ENCODE data around the gene TUBA4B.
A peak's percentile ranks its signal among the peaks of the same experiment; 100 is the strongest.

The TUBA4B gene

DNA sequence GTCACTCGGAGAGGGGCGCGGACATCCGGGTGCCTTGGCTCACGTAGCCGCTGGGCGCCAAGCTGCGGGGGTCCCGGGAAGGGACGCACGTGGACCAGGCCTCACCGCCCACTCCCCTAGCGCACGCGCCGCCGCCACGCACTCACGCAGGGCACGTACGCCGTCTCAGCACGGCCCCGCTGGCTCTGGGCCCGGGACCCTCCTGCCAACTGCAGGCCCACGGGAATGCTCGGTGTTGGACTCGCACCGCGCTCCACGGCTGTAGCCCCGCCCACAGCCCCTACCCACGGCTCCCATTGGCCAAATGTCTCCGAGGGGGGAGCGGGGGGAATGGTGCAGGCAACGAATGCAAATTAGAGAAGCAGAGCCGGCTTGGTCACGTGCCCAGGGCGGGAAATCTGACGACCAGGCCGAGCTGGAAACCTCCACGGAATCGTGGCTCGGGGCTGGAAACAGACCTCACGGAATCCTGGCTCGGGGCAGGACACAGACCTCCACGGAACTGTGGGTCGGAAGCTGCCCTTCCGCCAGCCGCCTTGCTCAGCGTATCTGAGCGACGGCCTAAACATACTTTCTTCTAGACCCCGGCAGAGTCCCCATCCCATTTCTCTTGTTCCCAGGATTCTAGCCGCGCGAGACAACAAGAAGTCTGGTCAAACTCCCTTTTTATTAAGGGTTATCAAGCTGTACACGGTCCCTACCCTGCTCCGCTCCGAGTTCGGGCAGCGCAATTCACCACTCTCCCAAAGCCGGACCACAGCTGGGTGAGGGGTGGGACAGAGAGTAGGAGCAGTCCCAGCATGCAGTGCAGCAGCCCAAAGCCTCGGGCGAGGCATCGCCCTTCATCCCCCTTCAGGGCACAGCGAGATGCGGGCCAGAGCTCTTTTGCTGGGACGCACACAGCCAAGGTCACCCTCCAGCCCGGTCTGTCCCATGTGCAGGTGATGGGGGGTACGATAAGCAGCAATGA, 34.0 kb upstream of the TUBA4B start, which contains the start of gene ABCB6:
TSS of gene ABCB6 (minus strand) at position 227 of the 970 bp plus-strand sequence. CDS start 285 bp downstream, outside the sequence.
- peak; percentile 56 for DNase-seq

- no peak for DNase-seq
Observed at GRCh38 chr2:219219784-219220532, 33.1 kb upstream of the TUBA4B start.

- no peak for DNase-seq
Observed at GRCh38 chr2:219220652-219221402, 32.2 kb upstream of the TUBA4B start.

- DNase-seq: no peak
Observed at GRCh38 chr2:219221957-219222518, 31.0 kb upstream of the TUBA4B start.

- no peak for DNase-seq
Observed at GRCh38 chr2:219223831-219224610, 29.0 kb upstream of the TUBA4B start.

- DNase-seq: no peak
Observed at GRCh38 chr2:219225350-219225749, 27.7 kb upstream of the TUBA4B start.

DNA sequence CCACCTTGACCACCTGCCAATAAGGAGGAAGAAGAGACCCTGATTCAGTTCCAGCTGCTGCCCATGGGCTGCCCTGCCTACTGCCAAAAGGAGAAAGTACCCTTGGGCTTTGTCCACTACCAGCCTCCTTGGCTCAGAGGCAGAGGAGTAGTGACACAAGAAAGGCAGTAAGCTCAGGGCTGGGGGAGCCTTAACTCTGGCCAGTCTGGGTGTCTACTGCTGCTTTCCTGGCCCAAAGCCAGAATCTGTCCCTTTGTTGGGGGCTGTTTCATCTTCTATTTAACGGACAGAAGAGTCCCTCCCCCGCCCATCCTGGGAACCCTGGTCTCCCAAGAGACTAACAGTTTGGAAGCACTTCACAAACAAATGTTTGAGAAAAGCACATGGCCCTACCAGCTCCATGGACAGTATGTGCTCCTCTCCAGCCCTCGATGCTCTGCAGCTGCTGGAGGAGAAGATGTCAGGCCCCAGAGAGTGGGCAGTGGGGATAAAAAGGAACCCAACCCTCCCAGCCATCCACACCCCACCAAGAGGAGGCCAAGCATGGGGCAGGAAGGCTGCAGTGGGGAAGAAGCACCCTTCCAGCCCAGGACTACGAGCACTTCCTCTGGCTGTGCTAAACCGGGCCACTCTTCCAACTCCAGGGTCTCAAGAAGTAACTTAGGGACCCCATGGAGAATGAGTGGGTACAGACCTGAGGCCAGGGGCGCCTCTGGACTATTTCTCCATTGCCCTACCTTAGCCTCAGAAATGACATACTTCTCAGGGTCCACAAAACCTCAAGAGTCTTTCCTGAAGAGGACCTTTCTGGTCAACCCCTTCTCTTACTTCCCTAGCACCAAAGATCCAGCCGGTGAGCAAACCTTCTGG, 24.8 kb upstream of the TUBA4B start:
- no peak for DNase-seq

DNA sequence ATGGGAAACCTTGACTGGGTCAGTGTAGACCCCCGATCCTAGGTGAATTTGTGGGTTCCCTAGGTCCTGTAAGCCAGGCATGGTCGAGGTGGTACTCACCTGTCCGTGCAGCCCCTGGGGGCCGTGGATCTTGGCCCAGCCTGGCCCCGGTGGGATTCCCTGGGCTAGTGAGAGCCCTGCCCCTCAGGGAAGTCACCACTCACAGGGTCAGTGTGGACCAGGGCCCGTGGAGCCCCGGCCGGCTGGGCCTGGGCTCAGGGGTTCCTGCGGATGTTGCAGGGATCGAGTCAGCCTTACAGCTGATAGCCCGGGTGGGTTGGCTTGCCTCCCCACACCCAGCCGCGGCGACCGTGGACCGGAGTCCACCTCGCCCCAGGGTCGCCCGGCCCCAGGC, 24.1 kb upstream of the TUBA4B start:
- DNase-seq: no peak

- peak; percentile 94 for DNase-seq
Observed at GRCh38 chr2:219229305-219230058, 23.6 kb upstream of the TUBA4B start, which contains the start of the genes ANKZF1 and ATG9A. TSS of gene ANKZF1 (plus strand) at chr2:219229806. CDS start at chr2:219230258, 452 bp downstream. TSS of gene ATG9A (minus strand) at chr2:219229636. CDS start at chr2:219228024, 1,612 bp downstream.

DNA sequence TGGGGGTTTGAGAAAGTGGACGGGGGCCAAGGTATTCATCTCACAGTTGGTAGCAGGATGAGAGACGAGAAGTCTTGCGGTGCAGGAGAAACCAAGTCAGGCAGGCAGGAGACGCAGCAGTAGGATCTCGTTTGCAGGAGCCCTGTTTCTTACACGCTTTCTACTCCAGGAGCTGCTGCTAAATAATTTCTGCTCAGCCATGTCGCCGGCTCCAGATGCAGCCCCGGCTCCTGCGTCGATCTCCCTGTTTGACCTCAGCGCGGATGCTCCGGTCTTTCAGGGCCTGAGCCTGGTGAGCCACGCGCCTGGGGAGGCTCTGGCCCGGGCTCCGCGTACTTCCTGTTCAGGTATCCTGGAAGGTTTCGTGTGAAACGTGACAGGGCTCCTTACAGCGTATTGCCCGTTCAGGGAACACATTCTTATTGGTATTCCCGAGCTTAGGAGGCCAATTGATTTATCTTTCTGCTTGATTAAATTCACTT, 22.9 kb upstream of the TUBA4B start:
- no peak for DNase-seq

- no peak for DNase-seq
Observed at GRCh38 chr2:219234331-219234730, 18.7 kb upstream of the TUBA4B start.

DNA sequence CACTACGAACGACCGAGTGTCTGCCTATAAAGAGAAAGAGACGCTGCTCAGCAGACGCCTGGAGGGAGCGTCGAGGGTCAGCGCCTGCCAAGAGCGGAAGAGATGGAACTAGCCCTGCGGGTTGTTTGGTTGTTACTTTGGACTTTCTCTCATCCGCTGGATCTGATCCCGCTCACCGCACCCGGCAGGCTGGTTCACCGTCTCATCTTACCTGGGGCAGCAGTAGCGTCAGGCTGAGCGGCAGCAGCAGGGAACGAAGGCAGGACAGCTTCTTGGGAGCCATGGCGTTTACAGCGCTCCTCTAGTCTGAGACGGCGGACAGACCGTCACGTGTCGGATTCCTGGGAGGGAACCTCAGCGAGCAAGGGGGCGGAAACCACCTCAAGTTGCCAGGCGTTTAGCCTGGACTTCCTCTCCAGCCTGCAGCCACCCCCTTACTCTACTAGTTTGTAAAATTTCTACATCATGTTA, 9.7 kb upstream of the TUBA4B start:
- no peak for DNase-seq

- no peak for DNase-seq
Observed at GRCh38 chr2:219244789-219245147, 8.3 kb upstream of the TUBA4B start.

DNA sequence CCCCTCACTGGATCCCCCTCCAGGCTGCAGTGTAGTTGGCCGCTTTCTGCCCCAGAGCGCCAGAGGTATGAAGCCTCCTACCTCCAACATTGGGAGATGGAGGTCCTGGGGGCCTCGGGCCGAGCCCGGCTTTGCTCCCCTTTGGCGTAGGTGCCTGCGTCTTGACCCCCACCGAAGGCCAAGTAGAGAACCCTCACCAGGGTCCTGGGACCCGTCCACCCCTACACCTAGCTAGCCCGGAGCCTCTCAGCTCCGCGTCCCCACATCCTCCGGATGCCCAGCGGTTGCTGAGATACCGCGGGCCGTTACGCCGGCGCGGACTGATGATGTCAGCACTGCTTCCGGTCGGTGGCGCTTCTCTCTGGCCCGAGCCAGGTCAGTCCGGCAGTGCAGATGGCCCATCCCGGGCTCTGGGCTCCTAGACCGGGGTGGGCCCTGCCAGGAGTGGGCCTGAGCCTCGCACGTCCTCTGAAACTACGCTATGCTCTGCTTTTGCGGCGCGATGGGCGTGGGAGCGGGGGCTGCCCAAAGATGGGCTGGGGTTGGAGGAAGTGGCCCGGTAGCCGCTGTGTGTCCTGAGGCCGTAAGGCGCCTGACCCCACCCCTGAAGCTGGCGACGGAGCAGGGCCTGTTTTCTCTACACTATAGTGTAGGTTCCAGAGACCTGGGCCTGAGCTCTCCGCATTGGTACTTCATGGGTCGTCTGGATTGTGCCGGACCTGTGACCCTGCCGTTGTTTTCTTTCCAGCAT, 7.7 kb upstream of the TUBA4B start, which contains the start of the genes GLB1L and STK16:
TSS of gene GLB1L (minus strand) at position 297 of the 751 bp plus-strand sequence. CDS start 1,871 bp downstream, outside the sequence.
TSS of gene STK16 (plus strand) at position 332 of the 751 bp plus-strand sequence. CDS start 521 bp downstream, outside the sequence.
- peak; percentile 14 for DNase-seq

DNA sequence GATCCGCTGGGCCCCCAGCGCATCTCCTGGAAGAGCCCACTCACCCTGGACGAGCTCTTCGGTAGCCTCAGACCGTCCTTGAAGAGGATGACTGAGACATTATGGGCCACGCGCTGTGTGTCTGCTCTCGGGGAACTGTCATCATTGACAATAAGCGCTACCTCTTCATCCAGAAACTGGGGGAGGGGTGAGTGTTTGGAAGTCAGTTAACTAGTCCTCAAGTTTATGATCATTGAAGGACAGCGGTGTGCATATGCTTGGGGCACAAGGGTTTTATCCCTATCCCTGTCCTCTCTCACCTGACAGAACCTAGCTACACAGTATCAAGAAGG, 7.2 kb upstream of the TUBA4B start:
- DNase-seq: no peak

DNA sequence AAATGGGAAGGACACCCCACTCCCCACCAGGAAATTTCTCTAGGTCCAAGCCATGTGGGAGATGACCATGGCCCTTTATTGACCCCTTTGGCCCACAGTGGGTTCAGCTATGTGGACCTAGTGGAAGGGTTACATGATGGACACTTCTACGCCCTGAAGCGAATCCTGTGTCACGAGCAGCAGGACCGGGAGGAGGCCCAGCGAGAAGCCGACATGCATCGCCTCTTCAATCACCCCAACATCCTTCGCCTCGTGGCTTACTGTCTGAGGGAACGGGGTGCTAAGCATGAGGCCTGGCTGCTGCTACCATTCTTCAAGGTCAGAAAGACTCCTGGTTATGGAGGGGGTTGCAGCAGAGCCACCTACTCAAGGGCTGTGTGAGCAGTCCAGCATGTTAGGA, 6.5 kb upstream of the TUBA4B start:
- no peak for DNase-seq

- no peak for DNase-seq
Observed at GRCh38 chr2:219247678-219248642, 5.1 kb upstream of the TUBA4B start.

GRCh38 chr2:219248845-219249202, 4.2 kb upstream of the TUBA4B start:
- DNase-seq: no peak
